ENCODE measurements around the gene TCFL5.
"Not testable (repeated sequence)": the region's sequence is repeated elsewhere in the genome, so short reads cannot be mapped to it uniquely, and the experiment has no call there.

Gene TCFL5

GRCh38 chr20:62879275-62880146 is 17.9 kb upstream of the TCFL5 start:
- no peak for DNase-seq

- no peak for DNase-seq
Measured at GRCh38 chr20:62878244-62879038, 16.8 kb upstream of the TCFL5 start.

- DNase-seq, result no peak
Measured at GRCh38 chr20:62876902-62877816, 15.5 kb upstream of the TCFL5 start.

- DNase-seq, result no peak
Measured at GRCh38 chr20:62876501-62876901, 14.9 kb upstream of the TCFL5 start.

GRCh38 chr20:62875419-62876361 is 14.1 kb upstream of the TCFL5 start:
- no peak for DNase-seq

GRCh38 chr20:62874964-62875344 is 13.3 kb upstream of the TCFL5 start:
- no peak for DNase-seq

- DNase-seq, result peak; percentile 46
Measured at GRCh38 chr20:62873681-62874031, 12.0 kb upstream of the TCFL5 start.

- DNase-seq, result no peak
Measured at GRCh38 chr20:62873280-62873679, 11.7 kb upstream of the TCFL5 start.

- no peak for DNase-seq
Measured at GRCh38 chr20:62872862-62873261, 11.2 kb upstream of the TCFL5 start.

GRCh38 chr20:62872184-62872847 is 10.7 kb upstream of the TCFL5 start:
- DNase-seq, result no peak

- no peak for DNase-seq
Measured at GRCh38 chr20:62864207-62864606, 2.6 kb upstream of the TCFL5 start.

- DNase-seq, result peak; percentile 51
Measured at GRCh38 chr20:62860924-62861691, 514 bp downstream of the TCFL5 start.

- DNase-seq, result no peak
Measured at GRCh38 chr20:62860391-62860923, 1.2 kb downstream of the TCFL5 start.

- no peak for DNase-seq
Measured at GRCh38 chr20:62859721-62860120, 1.9 kb downstream of the TCFL5 start.

GRCh38 chr20:62858058-62858830 is 3.4 kb downstream of the TCFL5 start:
- no peak for DNase-seq

- DNase-seq, result no peak
Measured at GRCh38 chr20:62856931-62857619, 4.5 kb downstream of the TCFL5 start.

GRCh38 chr20:62855120-62855519 is 6.5 kb downstream of the TCFL5 start:
- DNase-seq, result no peak

- DNase-seq, result no peak
Measured at GRCh38 chr20:62854121-62854520, 7.5 kb downstream of the TCFL5 start.

- DNase-seq, result not testable (repeated sequence)
Measured at GRCh38 chr20:62853304-62853703, 8.3 kb downstream of the TCFL5 start.
